GM19463 (cell line): Measurements from ENCODE around the gene PCF11.
"Not testable (repeated sequence)": the region's sequence is repeated elsewhere in the genome, so short reads cannot be mapped to it uniquely, and the experiment has no call there.

Experiments used
- ATAC-seq: cut with Tn5 transposase; IDR thresholded peaks from one replicate; pipeline ENCODE4 v1.9.1; 2021; ENCODE audit warnings: mild to moderate bottlenecking, moderate library complexity; ENCODE audit not compliant: unreplicated experiment

The PCF11 gene, protein sequence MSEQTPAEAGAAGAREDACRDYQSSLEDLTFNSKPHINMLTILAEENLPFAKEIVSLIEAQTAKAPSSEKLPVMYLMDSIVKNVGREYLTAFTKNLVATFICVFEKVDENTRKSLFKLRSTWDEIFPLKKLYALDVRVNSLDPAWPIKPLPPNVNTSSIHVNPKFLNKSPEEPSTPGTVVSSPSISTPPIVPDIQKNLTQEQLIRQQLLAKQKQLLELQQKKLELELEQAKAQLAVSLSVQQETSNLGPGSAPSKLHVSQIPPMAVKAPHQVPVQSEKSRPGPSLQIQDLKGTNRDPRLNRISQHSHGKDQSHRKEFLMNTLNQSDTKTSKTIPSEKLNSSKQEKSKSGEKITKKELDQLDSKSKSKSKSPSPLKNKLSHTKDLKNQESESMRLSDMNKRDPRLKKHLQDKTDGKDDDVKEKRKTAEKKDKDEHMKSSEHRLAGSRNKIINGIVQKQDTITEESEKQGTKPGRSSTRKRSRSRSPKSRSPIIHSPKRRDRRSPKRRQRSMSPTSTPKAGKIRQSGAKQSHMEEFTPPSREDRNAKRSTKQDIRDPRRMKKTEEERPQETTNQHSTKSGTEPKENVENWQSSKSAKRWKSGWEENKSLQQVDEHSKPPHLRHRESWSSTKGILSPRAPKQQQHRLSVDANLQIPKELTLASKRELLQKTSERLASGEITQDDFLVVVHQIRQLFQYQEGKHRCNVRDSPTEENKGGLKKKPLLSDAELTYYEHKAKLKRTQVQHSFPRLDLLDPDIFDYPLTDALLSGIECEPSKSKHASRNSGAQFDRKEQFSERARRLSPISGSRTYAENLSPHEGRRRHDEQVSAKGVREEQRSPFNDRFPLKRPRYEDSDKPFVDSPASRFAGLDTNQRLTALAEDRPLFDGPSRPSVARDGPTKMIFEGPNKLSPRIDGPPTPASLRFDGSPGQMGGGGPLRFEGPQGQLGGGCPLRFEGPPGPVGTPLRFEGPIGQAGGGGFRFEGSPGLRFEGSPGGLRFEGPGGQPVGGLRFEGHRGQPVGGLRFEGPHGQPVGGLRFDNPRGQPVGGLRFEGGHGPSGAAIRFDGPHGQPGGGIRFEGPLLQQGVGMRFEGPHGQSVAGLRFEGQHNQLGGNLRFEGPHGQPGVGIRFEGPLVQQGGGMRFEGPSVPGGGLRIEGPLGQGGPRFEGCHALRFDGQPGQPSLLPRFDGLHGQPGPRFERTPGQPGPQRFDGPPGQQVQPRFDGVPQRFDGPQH (N-terminal part only)

DNA sequence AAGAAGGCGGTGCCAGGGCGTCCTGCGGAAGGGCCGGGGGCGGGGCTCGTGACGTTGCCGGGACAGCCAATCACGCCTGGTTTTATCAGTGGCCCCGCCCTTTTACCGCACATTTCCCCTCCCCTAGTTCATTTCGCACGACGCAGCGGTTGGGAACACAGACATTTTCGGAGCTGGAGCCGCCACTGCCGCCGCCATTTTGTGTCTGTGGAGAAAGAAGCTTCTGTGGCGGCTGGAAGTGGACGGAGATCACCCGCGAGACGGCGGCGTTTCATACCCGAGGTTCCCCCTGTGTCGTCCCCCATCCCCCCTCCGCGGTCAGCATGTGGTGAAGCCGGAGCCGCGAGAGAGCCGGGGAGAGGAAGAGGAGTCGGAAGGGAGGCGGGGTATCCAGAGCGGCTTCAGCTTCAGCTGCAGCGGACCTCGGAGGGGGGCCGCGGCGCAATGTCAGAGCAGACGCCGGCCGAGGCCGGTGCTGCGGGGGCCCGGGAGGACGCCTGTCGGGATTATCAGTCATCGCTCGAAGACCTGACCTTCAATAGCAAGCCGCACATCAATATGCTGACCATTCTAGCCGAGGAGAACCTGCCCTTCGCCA is at the start of gene PCF11:
Gene PCF11, plus strand, starts transcription at position 136 of the 598 bp plus-strand sequence. Its CDS starts 309 bp downstream, at position 445.
- ATAC-seq, result no peak

DNA sequence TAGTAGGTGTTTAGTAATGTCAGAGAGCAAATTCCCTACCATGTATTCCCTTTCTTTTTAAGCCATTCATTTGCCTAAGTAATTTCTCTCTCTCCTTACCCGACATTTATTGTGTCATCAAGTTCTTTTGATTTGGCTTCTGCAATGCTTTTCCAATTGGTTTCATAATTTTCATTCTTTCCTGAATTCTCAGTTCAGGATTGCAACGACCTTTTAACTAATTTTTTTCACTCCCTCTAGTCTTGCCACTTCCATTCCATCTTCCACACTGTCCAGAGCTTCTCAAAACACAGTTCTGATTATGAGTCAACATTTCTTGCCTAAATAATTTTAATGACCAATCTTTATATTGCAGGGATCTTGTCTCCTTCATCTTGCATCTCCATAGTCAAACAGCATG is 44.0 kb upstream of the PCF11 start:
- no peak for ATAC-seq

DNA sequence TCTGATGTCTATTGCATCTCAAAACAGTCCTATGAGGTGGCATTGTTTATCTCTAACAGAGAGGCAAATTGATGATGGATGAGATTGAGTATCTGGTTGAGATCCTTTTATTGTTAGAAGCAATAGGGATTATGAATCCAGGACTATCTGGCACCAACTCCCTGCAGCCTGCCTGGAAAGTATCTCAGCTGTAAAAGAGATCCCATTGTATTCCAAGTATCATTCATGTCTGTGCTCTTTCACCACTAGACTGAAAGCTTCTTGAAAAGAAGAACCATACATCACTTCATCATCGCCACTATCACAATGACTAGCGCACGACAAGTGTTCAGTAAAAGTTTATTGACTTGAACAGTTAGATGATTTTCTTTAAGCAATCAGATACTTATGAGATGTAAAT is 41.9 kb upstream of the PCF11 start:
- ATAC-seq, result no peak

DNA sequence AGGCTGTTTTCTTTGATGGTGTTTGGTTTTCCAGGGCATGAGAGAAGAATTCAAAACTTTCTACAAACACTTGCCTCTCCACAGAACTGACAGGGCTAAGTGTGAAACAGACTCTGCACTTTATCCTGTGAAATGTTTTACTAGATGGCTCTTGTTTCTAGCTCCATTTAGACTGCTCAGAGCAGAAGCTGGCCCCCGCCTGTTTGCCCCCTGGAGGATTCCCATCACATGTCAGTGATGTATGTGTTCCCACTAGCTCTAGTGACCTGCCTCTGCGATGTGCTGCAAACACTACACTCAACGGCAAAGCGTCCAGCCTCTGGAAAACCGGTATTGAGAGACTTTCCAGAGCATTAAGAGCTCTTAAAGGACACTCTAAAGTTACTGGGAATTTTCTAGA is 41.4 kb upstream of the PCF11 start:
- no peak for ATAC-seq

DNA sequence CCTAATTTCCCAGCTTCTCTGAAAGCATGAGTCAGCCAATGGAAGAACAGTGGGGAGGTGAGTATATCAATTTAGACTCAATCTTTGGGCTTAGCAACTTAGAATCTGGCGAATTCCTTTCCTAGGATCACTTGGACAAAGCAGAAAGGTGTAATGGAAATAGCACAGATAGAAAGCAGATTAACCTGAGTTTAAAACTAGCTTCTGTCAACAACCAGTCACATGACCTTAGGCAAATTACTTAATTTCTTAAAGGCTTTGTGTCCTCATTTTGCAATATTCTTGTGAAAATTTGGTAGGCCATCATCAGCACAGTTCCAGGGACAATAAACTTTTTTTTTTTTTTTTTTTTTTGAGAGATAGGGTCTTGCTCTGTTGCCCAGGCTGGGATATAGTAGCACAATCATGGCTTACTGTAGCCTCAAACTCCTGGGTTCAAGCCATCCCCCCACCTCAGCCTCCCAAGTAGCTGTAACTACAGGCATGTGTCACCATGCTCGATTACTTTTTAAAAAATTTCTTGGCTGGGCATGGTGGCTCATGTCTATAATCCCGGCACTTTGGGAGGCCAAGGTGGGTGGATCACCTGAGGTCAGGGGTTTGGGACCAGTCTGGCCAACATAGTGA is 40.8 kb upstream of the PCF11 start:
- ATAC-seq, result no peak

DNA sequence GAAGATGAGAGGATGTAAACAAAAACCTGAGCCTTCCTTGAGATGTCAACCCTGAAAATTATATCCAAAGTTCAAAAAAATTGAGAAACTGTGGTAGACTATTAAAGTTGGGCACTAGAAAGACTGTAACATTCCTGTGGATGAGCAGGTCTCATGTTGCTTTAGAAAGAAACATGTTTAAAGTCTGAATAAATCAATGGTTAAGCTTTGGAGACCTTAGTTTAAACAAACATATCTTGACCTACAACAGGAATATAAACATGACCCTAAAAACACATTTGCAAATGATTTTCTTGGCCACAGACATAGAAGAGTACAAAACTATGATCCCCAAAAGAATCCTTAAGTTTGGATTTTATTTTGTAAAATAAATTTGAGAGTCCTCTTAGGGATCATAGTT is 38.1 kb upstream of the PCF11 start:
- ATAC-seq, result no peak

DNA sequence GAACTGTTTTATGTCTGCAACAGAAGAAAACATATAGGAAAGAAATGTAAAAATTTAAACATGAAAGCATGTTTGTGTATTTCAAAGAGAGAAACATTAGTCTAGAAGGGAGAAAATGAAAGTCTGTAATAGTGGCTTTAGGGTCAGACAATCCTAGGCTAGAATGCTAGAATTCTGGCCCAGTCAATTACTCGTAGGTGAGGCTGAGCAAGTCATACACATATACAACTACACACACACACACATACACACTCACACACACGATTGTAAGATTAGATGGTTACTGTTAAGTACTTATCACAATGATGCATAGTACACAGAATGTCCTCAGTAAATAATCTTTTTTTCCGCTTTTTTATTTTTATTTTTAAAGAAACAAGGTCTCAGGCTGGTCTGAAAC is 37.7 kb upstream of the PCF11 start:
- no peak for ATAC-seq

DNA sequence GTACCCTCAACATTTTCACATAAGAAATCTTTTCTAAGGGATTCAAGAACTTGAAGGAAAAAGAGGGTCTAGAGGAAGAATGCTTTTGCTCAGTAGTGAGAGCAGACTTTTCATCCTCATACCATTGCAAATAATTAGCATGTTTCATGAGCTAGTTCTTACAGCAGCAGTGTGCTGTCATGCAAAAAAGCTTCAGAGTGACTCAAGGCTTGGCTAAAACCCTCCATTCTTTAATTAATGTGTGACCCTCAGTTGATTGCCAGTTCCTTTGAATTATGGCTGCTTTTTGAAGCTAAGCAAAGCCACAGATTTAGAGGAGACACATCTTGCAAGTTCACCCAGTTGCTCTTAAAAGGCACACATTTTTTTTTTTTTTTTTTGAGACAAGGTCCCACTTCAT is 36.6 kb upstream of the PCF11 start:
- ATAC-seq, result no peak

DNA sequence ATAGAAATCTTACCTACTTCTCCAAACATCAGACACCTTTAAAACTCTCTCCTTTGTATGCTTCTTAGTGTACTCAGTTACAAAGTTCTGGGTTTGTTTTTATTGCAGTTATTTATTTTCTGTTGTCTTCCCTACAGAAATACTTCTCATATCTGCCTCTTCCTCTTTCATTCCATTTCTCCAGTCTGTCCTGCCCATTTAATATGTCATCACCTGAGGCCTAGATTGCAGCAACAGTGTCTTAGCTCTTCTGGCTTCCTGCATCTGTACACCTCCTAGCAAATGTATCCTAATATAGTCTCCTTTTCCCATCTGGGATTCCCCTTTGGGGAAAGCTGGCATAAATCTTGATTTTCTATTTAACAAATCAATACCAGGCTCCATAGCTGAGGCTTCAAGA is 34.9 kb upstream of the PCF11 start:
- no peak for ATAC-seq

DNA sequence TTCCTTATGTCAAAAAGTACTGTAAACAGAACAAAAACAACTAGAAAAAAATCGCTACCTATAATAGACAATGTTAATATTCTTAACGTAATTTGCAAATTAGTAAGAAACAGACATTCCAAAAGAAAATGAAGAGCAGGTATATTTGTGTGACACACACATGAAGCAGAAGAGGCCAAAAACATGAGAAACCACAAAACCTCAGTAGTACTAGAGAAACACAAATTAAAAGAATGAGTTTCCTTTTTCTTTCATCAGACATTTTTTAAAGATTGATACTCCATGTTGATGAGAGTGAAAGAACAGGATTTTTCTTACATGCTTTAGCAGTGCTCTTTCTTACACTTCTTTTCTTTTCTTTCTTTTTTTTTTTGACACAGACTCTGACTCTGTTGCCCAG is 34.2 kb upstream of the PCF11 start:
- no peak for ATAC-seq

DNA sequence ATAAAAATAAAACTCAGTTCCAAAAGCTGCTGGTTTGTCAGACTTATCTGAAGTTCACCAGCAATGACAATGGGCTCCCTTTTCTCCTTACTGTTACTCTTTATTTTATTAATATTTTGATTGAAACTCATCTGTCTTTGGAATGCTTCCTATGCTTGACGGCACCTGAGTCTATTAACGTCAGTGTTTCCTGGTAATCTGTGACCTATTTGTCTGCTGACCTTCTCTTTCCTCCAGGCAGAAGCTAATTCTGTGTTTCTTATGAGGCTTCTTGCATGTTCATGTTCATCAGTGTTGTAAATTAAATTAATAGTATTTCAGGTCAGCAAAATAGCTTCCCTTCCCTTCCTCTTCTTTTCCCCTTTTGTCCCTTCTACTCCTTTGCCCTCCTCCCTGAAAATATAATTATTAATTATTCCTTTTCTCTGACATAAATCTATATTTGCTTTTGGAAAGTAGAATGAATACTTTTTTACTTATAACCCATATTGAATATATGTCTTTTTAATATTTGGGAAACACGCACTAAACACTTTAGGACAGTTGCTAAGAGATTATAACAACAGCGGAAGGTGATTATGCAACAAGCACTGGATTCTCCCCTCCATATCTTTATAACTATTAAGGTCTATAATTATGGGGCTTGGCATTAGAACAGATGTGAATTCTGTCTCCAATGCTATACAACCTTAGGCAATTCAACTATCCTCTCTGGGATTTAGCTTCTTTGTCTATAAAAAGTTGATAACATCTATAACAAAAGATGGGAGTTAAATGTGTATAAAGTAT is 32.1 kb upstream of the PCF11 start:
- no peak for ATAC-seq

DNA sequence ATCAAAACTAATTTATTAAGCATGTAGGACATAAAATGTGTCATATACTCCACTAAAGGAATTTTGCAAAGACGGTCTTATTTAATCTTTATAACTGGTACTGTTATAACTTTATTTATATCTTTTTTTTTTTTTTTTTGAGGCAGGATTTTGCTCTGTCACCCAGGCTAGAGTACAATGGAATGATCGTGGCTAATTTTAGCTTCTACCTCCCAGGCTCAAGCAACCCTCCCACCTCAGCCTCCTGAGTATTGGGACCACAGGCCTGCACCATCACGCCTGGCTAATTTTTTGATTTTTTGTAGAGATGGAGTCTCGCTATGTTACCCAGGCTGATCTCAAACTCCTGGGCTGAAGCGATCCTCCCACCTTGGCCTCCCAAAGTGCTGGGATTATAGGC is 31.4 kb upstream of the PCF11 start:
- no peak for ATAC-seq

DNA sequence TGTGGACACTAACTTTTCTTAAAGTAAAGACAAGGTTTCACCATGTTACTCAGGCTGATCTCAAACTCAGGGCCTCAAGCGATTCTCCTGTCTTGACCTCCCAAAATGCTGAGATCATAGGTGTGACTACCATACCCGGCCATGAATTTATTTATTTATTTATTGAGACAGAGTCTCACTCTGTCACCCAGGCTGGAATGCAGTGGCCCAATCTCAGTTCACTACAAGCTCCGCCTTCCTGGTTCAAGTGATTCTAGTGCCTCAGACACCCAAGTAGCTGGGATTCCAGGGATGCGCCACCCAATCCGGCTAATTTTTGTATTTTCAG is 29.7 kb upstream of the PCF11 start:
- no peak for ATAC-seq

DNA sequence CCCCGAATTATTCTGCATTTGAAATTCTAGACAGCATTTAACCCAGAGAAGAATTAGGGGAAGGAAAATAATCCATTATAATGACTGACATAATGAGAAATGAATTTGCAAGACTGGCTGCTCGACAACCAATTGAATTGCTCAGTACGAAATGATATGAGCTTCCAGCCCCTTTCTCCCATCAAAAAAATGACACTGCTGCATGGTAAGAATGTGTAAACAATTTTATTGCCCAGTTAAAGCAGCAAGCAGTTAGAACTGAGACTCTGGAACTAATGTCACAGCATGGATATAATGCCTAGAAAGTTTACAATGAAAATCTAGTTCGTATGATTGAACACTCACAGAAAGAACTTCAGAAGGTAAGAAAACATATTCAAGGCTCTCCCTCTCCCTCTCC is 24.7 kb upstream of the PCF11 start:
- ATAC-seq, result no peak

DNA sequence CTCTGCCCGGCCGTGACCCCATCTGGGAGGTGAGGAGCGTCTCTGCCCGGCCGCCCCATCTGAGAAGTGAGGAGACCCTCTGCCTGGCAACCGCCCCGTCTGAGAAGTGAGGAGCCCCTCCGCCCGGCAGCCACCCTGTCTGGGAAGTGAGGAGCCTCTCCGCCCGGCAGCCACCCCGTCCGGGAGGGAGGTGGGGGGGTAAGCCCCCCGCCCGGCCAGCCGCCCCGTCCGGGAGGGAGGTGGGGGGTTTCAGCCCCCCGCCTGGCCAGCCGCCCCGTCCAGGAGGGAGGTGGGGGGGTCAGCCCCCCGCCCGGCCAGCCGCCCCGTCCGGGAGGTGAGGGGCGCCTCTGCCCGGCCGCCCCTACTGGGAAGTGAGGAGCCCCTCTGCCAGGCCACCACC is 23.7 kb upstream of the PCF11 start:
- ATAC-seq, result not testable (repeated sequence)

DNA sequence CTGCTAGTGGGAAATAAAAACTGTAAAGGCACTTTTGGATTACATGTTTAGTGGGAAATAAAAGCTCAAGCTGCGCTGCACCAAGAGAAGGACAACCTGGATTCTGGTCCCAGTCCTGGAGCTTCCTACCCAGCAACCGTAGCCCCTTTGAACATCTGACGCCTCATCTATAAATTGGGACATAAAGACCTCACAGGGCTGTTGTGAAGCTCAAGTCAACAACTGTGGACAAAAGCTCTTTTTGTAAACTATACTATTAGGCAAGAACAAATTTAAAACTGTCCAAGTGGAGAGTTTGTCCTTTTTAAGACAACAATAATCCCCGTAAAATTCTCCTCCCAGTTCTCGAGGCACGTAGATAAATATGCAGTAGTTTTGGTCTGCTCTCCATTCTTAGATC is 17.6 kb upstream of the PCF11 start:
- no peak for ATAC-seq

DNA sequence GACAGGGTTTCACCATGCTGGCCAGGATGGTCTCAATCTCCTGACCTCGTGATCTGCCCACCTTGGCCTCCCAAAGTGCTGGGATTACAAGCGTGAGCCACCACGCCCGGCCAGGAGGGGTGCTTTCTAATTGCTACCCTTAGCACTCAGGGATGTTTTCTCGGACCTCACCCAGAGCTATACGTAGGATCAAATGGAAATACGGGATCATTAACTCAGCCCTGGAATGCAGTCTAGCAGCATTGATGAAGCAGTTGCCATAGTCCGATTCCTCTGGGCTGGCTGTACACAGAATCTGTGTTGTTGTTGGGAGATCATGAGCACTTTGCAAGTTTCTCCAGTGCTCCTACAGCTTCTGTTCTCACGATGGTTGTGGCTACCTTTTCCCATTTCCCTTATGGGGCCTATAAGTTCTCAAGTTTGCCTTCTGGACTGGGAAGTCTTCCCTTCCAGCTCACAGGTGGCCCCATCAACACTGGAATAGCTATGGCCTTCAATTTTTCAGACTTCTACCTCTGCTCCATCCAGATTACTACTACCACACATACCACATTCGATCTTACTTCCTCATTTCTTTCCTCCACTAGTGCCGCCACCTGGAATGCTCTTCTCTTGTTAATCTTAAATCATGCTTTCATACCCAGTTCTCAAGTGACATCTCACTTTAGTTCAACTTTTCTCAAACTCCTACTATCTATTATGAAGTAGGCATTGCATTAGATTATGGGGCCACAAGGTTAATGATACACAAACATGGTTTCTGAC is 16.1 kb upstream of the PCF11 start:
- ATAC-seq, result peak; percentile 92

DNA sequence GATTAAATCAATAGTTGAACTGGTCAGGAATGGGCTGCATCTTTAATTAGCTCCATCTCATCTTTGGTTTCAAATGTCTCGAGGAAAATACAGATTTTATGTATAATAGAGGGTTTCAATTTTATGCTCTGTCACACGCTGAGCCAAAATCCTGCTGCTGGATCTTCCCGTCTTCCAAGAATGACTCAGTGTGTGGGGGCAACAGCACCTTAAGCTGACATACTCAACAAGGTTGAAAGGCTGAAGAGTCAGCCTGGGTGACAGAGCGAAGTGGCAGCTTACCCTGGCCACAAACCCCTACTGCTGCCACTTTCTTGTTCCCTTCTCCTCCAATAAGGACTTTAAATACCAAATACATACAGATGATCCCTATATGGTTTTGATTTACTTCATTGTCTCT is 9.0 kb upstream of the PCF11 start:
- no peak for ATAC-seq

DNA sequence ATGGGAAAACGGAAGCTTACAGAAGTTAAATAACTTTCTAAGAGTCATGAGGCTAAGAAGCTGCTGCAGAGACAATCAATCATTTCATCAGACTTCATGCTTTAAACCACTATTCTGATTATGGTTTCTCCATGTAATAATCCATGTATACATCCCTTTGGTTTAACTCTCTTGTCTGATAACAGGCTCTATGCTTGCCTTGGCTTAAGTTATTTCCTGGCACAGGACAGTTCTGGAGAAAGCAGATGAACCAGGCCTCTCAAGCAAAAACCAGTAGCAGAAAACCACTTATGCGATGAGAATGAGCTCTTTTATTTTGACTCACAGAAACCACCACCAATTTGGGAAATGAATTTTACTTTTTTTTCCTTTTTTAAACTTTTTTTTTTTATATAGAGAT is 6.5 kb upstream of the PCF11 start:
- ATAC-seq, result no peak
